PC-3 (cell line): Measurements from ENCODE around the gene GNB1. TPM values are rescaled to one million over a fixed set of nuclear protein-coding genes. Genes with fewer than 3 reads are reported as not detected.

Experiments used
- ATAC-seq: fragments of 200-7000 bp; cut with Tn5 transposase; 2 replicates; pipeline ENCODE4 v1.9.1; 2020; ENCODE audit warnings: mild to moderate bottlenecking, moderate library complexity
- BruUV-seq: library from RNA; stranded (reverse); fragments of 400-500 nt; replicated peaks from 2 replicates; lab custom pipeline; 2021; lab: Mats Ljungman, UMichigan
- CTCF ChIA-PET: fragments of 300-600 bp; sonication (Branson Sonifier 250); formaldehyde crosslinking; loops from one replicate; lab custom pipeline; 2022; ENCODE audit warnings: antibody characterized with exemption; lab: Charles Lee
- POLR2A ChIA-PET: fragments of 300-600 bp; sonication (Branson Sonifier 250); formaldehyde crosslinking; loops from one replicate; lab custom pipeline; 2022; ENCODE audit warnings: antibody characterized with exemption; ENCODE audit not compliant: unreplicated experiment; lab: Charles Lee
- DNase-seq: peaks from one replicate; pipeline ENCODE4 v3.0.0-alpha.2; 2015
- H2AFZ ChIP-seq: fragments of 300-600 bp; sonication (generic); 2 replicates; pipeline ENCODE4 v1.6.0; 2016; ENCODE audit warnings: antibody characterized with exemption, low read length
- H3F3A ChIP-seq: fragments of 300-600 bp; sonication (generic); one replicate; pipeline ENCODE4 v1.6.0; 2017; ENCODE audit warnings: antibody characterized with exemption, low read length, control low read depth, mild to moderate bottlenecking; ENCODE audit not compliant: unreplicated experiment
- H3K27ac ChIP-seq: fragments of 300-600 bp; sonication (generic); 2 replicates; pipeline ENCODE4 v1.5.1; 2016; ENCODE audit warnings: mild to moderate bottlenecking, low read length
- H3K27me3 ChIP-seq: fragments of 300-600 bp; sonication (generic); 2 replicates; pipeline ENCODE4 v1.6.1; 2016; ENCODE audit warnings: low read length, mixed read lengths
- H3K36me3 ChIP-seq: fragments of 300-600 bp; sonication (generic); 2 replicates; pipeline ENCODE4 v1.6.1; 2016; ENCODE audit warnings: low read depth, mixed run types, low read length, mixed read lengths
- H3K4me1 ChIP-seq: fragments of 300-600 bp; sonication (generic); 2 replicates; pipeline ENCODE4 v1.5.1; 2016; ENCODE audit warnings: low read length; ENCODE audit not compliant: insufficient read depth
- H3K4me2 ChIP-seq: fragments of 300-600 bp; sonication (generic); 2 replicates; pipeline ENCODE4 v1.6.0; 2016; ENCODE audit warnings: low read length
- H3K4me3 ChIP-seq: fragments of 300-600 bp; sonication (generic); 2 replicates; pipeline ENCODE4 v1.5.1; 2016; ENCODE audit warnings: mild to moderate bottlenecking, low read length, mixed read lengths
- H3K79me2 ChIP-seq: fragments of 300-600 bp; sonication (generic); 2 replicates; pipeline ENCODE4 v1.6.1; 2017; ENCODE audit warnings: low read length, mixed read lengths
- H3K9ac ChIP-seq: fragments of 300-600 bp; sonication (generic); 2 replicates; pipeline ENCODE4 v1.6.0; 2016; ENCODE audit warnings: mild to moderate bottlenecking, low read length
- H3K9me2 ChIP-seq: fragments of 300-600 bp; sonication (generic); replicated peaks from 2 replicates; pipeline ENCODE4 v1.6.1; 2016; ENCODE audit warnings: mixed run types, low read length, mixed read lengths
- H3K9me3 ChIP-seq: fragments of 300-600 bp; sonication (generic); 2 replicates; pipeline ENCODE4 v1.6.1; 2016; ENCODE audit warnings: low read length, mixed read lengths
- H4K20me1 ChIP-seq: fragments of 300-600 bp; sonication (generic); 2 replicates; pipeline ENCODE4 v1.6.1; 2016; ENCODE audit warnings: low read length, mixed read lengths
- EZH2 ChIP-seq: fragments of 300-600 bp; sonication (generic); IDR thresholded peaks from one replicate; pipeline ENCODE4 v1.6.1; 2017; ENCODE audit warnings: antibody characterized with exemption, mild to moderate bottlenecking, low read length; ENCODE audit not compliant: unreplicated experiment
- EZH2phosphoT487 ChIP-seq: fragments of 300-600 bp; sonication (generic); IDR thresholded peaks from 2 replicates; pipeline ENCODE4 v1.6.1; 2018; ENCODE audit warnings: mild to moderate bottlenecking, antibody characterized with exemption, low read length, borderline replicate concordance
- intact Hi-C: fragments of 100-400 bp; cut with micrococcal nuclease; formaldehyde crosslinking; loops from 2 replicates; pipeline ENCODE4 v1.9.0; 2023
- total RNA-seq: library from RNA; depleted of rRNA; stranded (reverse); fragments of >200 nt; gene quantifications from 2 replicates; pipeline ENCODE4 v1.2.3, GENCODE V29; 2014
- TF ChIP-seq, protein P1 (sequence below): fragments of 300-600 bp; sonication (generic); conservative IDR thresholded peaks from 2 replicates; pipeline ENCODE4 v1.5.1; 2017; ENCODE audit warnings: antibody characterized with exemption, low read depth, mild to moderate bottlenecking, low read length

GNB1 gene
- total RNA-seq, 1 experiment from 2014 or later: 125 TPM

DNA sequence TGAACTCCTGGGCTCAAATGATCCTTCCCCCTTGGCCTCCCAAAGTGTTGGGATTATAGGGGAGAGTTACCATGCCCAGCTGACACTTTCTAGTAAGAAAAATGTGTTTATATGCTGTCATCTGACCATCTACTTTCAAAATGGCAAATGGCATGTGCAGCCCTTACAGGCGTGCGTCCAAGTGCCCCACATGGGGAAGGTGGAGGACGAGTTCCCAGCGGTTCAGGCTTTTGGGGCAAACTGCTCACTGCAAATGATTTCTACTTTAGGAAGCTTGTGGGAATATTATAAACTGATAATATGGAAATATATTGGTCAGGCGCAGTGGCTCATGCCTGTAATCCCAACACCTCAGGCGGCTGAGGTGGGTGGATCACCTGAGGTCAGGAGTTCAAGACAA is 71.1 kb downstream of the GNB1 start:
- no peaks in the 10 kb centered on the region for H4K20me1 ChIP-seq
- no peak overlapping the region for H3K4me3 ChIP-seq
- no peaks in the 10 kb centered on the region for H3K9me3 ChIP-seq
- CTCF ChIA-PET: no interaction called here
- no peaks in the 10 kb centered on the region for H3K4me1 ChIP-seq
- DNase-seq: no peak
- no peak overlapping the region for H3K4me2 ChIP-seq
- H3K9me2 ChIP-seq: no peaks in the 10 kb centered on the region
- H3K27me3 ChIP-seq: no peaks in the 10 kb centered on the region
- H3F3A ChIP-seq: no peaks in the 10 kb centered on the region
- ATAC-seq: no peak
- TF ChIP-seq EZH2: no peak
- TF ChIP-seq EZH2phosphoT487: no peak
- no TSS peak for BruUV-seq
- H2AFZ ChIP-seq: no peak overlapping the region
- H3K27ac ChIP-seq: no peak overlapping the region
- intact Hi-C loops: no loop called here
- no peak overlapping the region for H3K9ac ChIP-seq
- POLR2A ChIA-PET: no interaction called here
- peaks cover 65% of the 10 kb centered on the region for H3K36me3 ChIP-seq
- no peaks in the 10 kb centered on the region for H3K79me2 ChIP-seq

DNA sequence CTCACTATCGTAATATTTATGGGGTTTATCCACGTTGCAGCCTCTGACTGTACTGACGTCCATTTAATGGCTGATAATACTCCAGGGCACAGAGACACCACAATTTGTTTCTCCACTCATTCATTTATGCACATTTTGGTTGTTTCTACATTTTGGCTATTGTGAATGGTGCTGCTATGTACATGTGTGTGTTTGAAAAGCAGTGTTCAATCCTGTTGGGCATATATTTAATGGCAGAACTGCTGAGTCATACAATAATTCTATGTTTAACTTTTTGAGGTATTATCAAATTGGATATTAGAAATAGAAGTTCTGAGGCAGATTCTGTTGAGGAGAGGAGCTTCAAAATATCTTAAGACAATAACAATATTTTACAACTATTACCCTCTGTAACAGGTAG is 73.7 kb downstream of the GNB1 start:
- H3K4me1 ChIP-seq: no peaks in the 10 kb centered on the region
- no peaks in the 10 kb centered on the region for H3K9me2 ChIP-seq
- 0 out of 2 replicates have a peak, but pooled peaks cover 4% of the 10 kb centered on the region for H3K79me2 ChIP-seq
- H3F3A ChIP-seq: no peaks in the 10 kb centered on the region
- POLR2A ChIA-PET: no interaction called here
- no peak overlapping the region for H3K9ac ChIP-seq
- H3K4me2 ChIP-seq: no peak overlapping the region
- no peak for ATAC-seq
- no peaks in the 10 kb centered on the region for H3K27me3 ChIP-seq
- no peak for TF ChIP-seq EZH2
- no peak for TF ChIP-seq EZH2phosphoT487
- TF ChIP-seq, protein P1, sequence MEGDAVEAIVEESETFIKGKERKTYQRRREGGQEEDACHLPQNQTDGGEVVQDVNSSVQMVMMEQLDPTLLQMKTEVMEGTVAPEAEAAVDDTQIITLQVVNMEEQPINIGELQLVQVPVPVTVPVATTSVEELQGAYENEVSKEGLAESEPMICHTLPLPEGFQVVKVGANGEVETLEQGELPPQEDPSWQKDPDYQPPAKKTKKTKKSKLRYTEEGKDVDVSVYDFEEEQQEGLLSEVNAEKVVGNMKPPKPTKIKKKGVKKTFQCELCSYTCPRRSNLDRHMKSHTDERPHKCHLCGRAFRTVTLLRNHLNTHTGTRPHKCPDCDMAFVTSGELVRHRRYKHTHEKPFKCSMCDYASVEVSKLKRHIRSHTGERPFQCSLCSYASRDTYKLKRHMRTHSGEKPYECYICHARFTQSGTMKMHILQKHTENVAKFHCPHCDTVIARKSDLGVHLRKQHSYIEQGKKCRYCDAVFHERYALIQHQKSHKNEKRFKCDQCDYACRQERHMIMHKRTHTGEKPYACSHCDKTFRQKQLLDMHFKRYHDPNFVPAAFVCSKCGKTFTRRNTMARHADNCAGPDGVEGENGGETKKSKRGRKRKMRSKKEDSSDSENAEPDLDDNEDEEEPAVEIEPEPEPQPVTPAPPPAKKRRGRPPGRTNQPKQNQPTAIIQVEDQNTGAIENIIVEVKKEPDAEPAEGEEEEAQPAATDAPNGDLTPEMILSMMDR: no peak
- H3K4me3 ChIP-seq: no peak overlapping the region
- H3K27ac ChIP-seq: no peak overlapping the region
- no peak overlapping the region for H2AFZ ChIP-seq
- CTCF ChIA-PET: no interaction called here
- H3K9me3 ChIP-seq: no peaks in the 10 kb centered on the region
- no peaks in the 10 kb centered on the region for H4K20me1 ChIP-seq
- no peak for DNase-seq
- no TSS peak for BruUV-seq
- H3K36me3 ChIP-seq: peaks cover 65% of the 10 kb centered on the region
- intact Hi-C loops: no loop called here

DNA sequence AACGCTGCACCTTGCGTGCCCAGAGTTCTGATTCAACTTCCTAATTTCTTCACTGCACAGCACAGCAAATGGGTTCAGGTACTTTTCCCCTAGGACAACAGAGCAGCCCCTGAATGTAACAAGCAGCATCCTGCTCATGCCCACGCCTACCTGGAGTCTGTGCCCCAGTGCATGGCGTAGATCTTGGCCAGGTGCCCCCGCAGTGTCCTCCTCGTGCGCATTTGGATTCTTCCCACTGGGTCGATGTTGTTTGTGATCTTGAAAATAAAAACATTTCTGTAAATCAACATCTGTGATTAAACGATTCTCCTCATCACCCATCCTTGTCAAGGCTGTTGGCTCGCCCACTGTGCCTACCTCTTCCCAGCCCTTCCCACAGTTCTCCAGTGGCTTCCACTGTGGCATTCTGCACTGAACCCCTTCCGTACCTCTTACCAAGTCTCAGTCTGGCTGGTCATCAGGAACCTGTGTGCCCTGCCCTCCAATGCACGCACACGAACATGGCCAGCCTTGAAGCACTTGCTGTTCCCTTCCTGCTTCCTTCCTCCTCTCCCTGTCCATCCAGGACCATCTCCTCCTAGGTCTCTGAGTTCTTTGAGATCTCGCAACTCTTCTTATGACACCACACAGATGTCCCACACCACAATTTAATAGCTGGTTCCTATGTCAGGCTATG is 75.1 kb downstream of the GNB1 start:
- peaks cover 54% of the 10 kb centered on the region for H3K36me3 ChIP-seq
- no peaks in the 10 kb centered on the region for H3K9me3 ChIP-seq
- DNase-seq (no peak), ATAC-seq (no peak)
- no TSS peak for BruUV-seq
- H3K9ac ChIP-seq: no peak overlapping the region
- H3K79me2 ChIP-seq: 0 out of 2 replicates have a peak, but pooled peaks cover 4% of the 10 kb centered on the region
- no peaks in the 10 kb centered on the region for H4K20me1 ChIP-seq
- H3K4me2 ChIP-seq: no peak overlapping the region
- H3K4me1 ChIP-seq: no peaks in the 10 kb centered on the region
- H3K27ac ChIP-seq: no peak overlapping the region
- H3K9me2 ChIP-seq: no peaks in the 10 kb centered on the region
- H3K27me3 ChIP-seq: no peaks in the 10 kb centered on the region
- intact Hi-C loops: no loop called here
- H2AFZ ChIP-seq: no peak overlapping the region
- no peak overlapping the region for H3K4me3 ChIP-seq
- ChIA-PET CTCF (no interaction called here), POLR2A (no interaction called here)
- TF ChIP-seq EZH2phosphoT487: no peak
- TF ChIP-seq EZH2: no peak
- TF ChIP-seq, protein P1: no peak
- H3F3A ChIP-seq: no peaks in the 10 kb centered on the region
